Measurements from ENCODE around the gene ZSWIM2. TPM values are rescaled to one million over a fixed set of nuclear protein-coding genes. Genes with fewer than 3 reads are reported as not detected.

ZSWIM2 gene
- polyA plus RNA-seq, 2 of the 4 experiments (the other 2 are of a cell fraction): not detected

GRCh38 chr2:186883666-186884065 lies 34.7 kb upstream of the ZSWIM2 start:
- 61% methylated on average over 2 of the region's 2 CpGs for WGBS (ENCODE audit: missing lambda C conversion rate)
- ChIA-PET CTCF (no interaction called here), POLR2A (no interaction called here)
- H3K4me1 ChIP-seq: no peaks in the 10 kb centered on the region
- TF ChIP-seq BHLHE40 (IDR thresholded peaks at IDR 0.05; ENCODE audit: low read depth, low read length) (no peak), REST (IDR thresholded peaks at IDR 0.05) (no peak), RCOR1 (IDR thresholded peaks at IDR 0.05; ENCODE audit: low read depth, low read length) (no peak), MAZ (IDR thresholded peaks at IDR 0.05; ENCODE audit: borderline replicate concordance, low read depth, low read length) (no peak), FOXS1 (CRISPR knock-in tag; IDR thresholded peaks at IDR 0.05) (no peak), NFE2L2 (conservative IDR thresholded peaks at IDR 0.05; ENCODE audit: low read length) (no peak), TFCP2L1 (CRISPR knock-in tag; IDR thresholded peaks at IDR 0.05) (no peak), HOXB5 (CRISPR knock-in tag; IDR thresholded peaks at IDR 0.05) (no peak), MYC (IDR thresholded peaks at IDR 0.05; ENCODE audit: borderline replicate concordance, low read length) (no peak), CEBPB (IDR thresholded peaks at IDR 0.05) (no peak), EHF (CRISPR knock-in tag; IDR thresholded peaks at IDR 0.05) (no peak), FOSL2 (IDR thresholded peaks at IDR 0.05) (no peak), FOSL2 (CRISPR knock-in tag; IDR thresholded peaks at IDR 0.05) (no peak), ZFP36 (IDR thresholded peaks at IDR 0.05; ENCODE audit: borderline replicate concordance, partially characterized antibody) (no peak)
- peaks cover 2% of the 10 kb centered on the region; the same call in 1 of the 3 replicates for H3K9me3 ChIP-seq
- no peak overlapping the region for H3K27ac ChIP-seq
- FAIRE-seq: no peak
- DNase-seq (ENCODE audit: low read depth in 1 of 2, low spot score in 1 of 2): no peak
- H3K4me2 ChIP-seq: no peak overlapping the region
- no peak for ATAC-seq
- H3K4me3 ChIP-seq: no peak overlapping the region

- no peak for DNase-seq (ENCODE audit: low read depth in 1 of 2, low spot score in 1 of 2)
- Histone ChIP-seq H3K4me3 (no peak overlapping the region), H3K27ac (no peak overlapping the region), H3K4me2 (no peak overlapping the region), H3K9me3 (peaks cover 2% of the 10 kb centered on the region; the same call in 1 of the 3 replicates), H3K4me1 (no peaks in the 10 kb centered on the region)
- WGBS (ENCODE audit: missing lambda C conversion rate): 4% methylated on average over 2 of the region's 2 CpGs
- no peak for FAIRE-seq
- no peak for ATAC-seq
- no peak for TF ChIP-seq HMGXB4 (CRISPR knock-in tag; IDR thresholded peaks at IDR 0.05; ENCODE audit: borderline replicate concordance)
- POLR2A ChIA-PET: no interaction called here
- CTCF ChIA-PET: interaction anchor here (0.7 to 2.1 kb wide), 4 partner anchors 16 to 22 kb away, joined by 3 to 4 read pairs (median 4); no protein-coding TSS in a partner anchor
These were observed 33.6 kb upstream of the ZSWIM2 start for GRCh38 chr2:186882511-186883071.

GRCh38 chr2:186881660-186882059 lies 32.7 kb upstream of the ZSWIM2 start:
- ATAC-seq: no peak
- Histone ChIP-seq H3K4me1 (no peaks in the 10 kb centered on the region), H3K4me3 (no peak overlapping the region), H3K9me3 (peaks cover 2% of the 10 kb centered on the region; the same call in 1 of the 3 replicates), H3K27ac (no peak overlapping the region), H3K4me2 (no peak overlapping the region)
- ChIA-PET CTCF (interaction anchor here (0.6 to 2.1 kb wide), 3 partner anchors 15 to 130 kb away, joined by 3 to 4 read pairs (median 3); no protein-coding TSS in a partner anchor), POLR2A (no interaction called here)
- WGBS (ENCODE audit: missing lambda C conversion rate): 0% methylated on average over 1 of the region's 1 CpG
- no peak for DNase-seq (ENCODE audit: low read depth in 1 of 2, low spot score in 1 of 2)
- no peak for FAIRE-seq
- no peak for TF ChIP-seq TP53 (CRISPR knock-in tag; IDR thresholded peaks at IDR 0.05)
- no peak for TF ChIP-seq CBX8 (IDR thresholded peaks at IDR 0.05)
- no peak for TF ChIP-seq MAX (IDR thresholded peaks at IDR 0.05)
- TF ChIP-seq HMGXB4 (CRISPR knock-in tag; IDR thresholded peaks at IDR 0.05; ENCODE audit: borderline replicate concordance): no peak
- TF ChIP-seq JUNB (IDR thresholded peaks at IDR 0.05): no peak
- TF ChIP-seq BHLHE40 (IDR thresholded peaks at IDR 0.05; ENCODE audit: low read depth, low read length): no peak

All from A549 (cell line).